Lower leg skin (tissue), 3 donors: ENCODE results near the gene KTN1.

Experiments used
- POLR2A ChIP-seq, 2 donors: fragments of 450-650 bp; IDR thresholded peaks; one replicate each; pipeline ENCODE4 v1.6.1; 2016 to 2017; ENCODE audit warnings: antibody characterized with exemption in 2 of 2, mild to moderate bottlenecking in 1 of 2, moderate library complexity in 1 of 2
- TF ChIP-seq, protein P1 (sequence below), 3 donors: fragments of 450-650 bp; IDR thresholded peaks; one replicate each; pipeline ENCODE4 v1.5.1; 2016; ENCODE audit warnings: antibody characterized with exemption in 3 of 3, mild to moderate bottlenecking in 3 of 3, moderate library complexity in 2 of 3

DNA sequence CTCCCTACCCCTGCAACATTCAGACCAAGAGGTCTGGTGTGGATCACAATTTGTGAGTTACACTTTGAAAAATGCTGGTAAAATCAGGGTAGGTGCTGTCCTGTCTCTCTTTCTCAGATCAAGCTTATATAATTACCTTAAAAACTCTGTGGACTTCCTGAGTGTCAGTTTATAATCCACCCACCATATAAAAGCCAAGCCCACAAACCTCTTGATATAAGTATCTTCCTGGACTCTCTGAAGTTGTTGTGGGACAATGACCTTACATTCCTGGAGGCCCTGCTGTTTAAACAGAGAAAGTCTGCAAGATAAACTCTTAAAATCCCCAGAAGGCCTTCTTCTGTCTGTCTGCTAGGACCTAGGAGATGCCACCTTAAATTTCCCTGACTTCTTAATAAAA lies 11.4 kb upstream of the KTN1 start:
- TF ChIP-seq POLR2A (IDR thresholded peaks at IDR 0.05): no peak
- TF ChIP-seq, protein P1, sequence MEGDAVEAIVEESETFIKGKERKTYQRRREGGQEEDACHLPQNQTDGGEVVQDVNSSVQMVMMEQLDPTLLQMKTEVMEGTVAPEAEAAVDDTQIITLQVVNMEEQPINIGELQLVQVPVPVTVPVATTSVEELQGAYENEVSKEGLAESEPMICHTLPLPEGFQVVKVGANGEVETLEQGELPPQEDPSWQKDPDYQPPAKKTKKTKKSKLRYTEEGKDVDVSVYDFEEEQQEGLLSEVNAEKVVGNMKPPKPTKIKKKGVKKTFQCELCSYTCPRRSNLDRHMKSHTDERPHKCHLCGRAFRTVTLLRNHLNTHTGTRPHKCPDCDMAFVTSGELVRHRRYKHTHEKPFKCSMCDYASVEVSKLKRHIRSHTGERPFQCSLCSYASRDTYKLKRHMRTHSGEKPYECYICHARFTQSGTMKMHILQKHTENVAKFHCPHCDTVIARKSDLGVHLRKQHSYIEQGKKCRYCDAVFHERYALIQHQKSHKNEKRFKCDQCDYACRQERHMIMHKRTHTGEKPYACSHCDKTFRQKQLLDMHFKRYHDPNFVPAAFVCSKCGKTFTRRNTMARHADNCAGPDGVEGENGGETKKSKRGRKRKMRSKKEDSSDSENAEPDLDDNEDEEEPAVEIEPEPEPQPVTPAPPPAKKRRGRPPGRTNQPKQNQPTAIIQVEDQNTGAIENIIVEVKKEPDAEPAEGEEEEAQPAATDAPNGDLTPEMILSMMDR (IDR thresholded peaks at IDR 0.05): no peak
